ENCODE data around the gene LMAN2L.

The LMAN2L gene

GRCh38 chr2:96691022-96691612, 48.7 kb downstream of the LMAN2L start:
- Histone ChIP-seq H3K36me3 (no peaks in the 10 kb centered on the region), H3K27ac (no peak overlapping the region), H3K4me1 (ENCODE audit: control insufficient read depth in 1 of 2, insufficient read depth in 1 of 2, low read depth in 1 of 2, low read length in 1 of 2) (no peaks in the 10 kb centered on the region), H3K4me3 (ENCODE audit: low read depth in 1 of 2, low read length in 1 of 2) (no peak overlapping the region), H3K9me3 (no peaks in the 10 kb centered on the region), H3K27me3 (no peaks in the 10 kb centered on the region)
- no peak for TF ChIP-seq CTCF (IDR thresholded peaks at IDR 0.05)

GRCh38 chr2:96690306-96691021, 49.4 kb downstream of the LMAN2L start:
- H3K9me3 ChIP-seq, result no peaks in the 10 kb centered on the region
- H3K27ac ChIP-seq, result no peak overlapping the region
- H3K4me3 ChIP-seq (ENCODE audit: low read depth in 1 of 2, low read length in 1 of 2), result no peak overlapping the region
- H3K36me3 ChIP-seq, result no peaks in the 10 kb centered on the region
- no peak for TF ChIP-seq CTCF (IDR thresholded peaks at IDR 0.05)
- no peaks in the 10 kb centered on the region for H3K27me3 ChIP-seq
- no peaks in the 10 kb centered on the region for H3K4me1 ChIP-seq (ENCODE audit: control insufficient read depth in 1 of 2, insufficient read depth in 1 of 2, low read depth in 1 of 2, low read length in 1 of 2)

DNA sequence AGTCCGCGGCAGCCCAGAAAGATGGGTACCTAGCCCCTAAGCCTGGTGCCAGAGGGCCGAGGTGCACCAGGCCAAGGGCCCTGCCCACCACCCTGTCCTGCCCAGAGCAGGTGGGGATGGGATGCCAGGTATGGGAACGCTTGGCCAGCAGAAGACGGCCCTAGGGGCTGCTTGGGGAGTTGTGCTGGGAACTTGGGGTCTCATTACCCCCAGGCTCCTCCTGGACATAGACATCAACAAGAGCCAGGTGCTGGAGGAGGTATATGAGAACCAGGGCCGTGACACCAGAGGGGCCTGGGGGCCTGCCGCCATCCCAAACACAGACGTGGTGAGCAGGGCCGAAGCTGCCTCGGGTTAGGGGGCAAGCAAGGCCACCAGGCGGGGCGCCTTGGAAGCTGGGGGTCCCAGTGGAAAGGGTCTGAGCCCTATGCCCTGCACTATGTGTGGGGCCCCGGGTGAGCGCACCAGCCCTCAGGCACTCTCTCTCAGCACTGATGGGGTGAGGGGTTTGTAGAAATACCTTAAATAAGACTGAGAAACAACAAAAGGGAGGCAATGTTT, 50.4 kb downstream of the LMAN2L start:
- Histone ChIP-seq H3K27me3 (no peaks in the 10 kb centered on the region), H3K9me3 (no peaks in the 10 kb centered on the region), H3K36me3 (no peaks in the 10 kb centered on the region), H3K4me3 (ENCODE audit: low read depth in 1 of 2, low read length in 1 of 2) (no peak overlapping the region), H3K4me1 (ENCODE audit: control insufficient read depth in 1 of 2, insufficient read depth in 1 of 2, low read depth in 1 of 2, low read length in 1 of 2) (no peaks in the 10 kb centered on the region), H3K27ac (no peak overlapping the region)
- TF ChIP-seq CTCF (IDR thresholded peaks at IDR 0.05), result no peak

DNA sequence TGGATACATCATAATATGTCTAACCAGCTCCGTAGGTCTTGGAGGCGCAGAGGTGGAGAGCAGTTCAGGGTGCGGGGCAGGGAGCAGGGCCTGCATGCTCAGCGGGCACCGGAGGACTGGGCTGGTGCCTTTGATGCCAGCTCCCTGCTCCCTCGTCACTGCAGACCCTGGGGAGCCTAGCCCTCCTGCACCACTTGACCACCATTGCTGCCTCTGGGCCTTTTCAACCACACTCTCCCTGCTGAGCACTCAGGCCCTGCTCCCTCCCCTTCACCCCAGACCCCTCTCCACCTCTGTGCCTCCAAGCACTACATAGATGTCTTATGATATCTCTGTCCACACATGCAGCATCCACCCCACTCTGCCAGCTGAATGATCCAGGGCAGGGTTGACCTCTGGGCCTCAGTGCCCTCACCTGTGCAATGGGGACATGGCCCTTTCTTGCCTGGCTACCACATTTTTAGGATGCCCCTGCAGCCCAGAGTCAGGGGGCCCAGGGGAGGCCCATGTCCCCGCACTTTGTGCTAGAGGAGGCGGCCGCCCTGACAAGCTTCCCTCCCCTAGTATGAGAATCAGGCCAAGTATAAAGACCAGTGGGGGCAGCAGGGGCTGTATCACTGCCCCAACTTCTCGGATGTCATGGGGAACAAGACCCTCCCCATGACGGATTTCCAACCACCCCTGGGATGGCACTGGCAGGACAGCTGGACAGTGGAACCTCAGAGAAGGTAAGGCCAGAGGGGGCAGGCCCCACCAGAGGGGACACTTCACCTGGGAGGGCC, 51.0 kb downstream of the LMAN2L start:
- no peaks in the 10 kb centered on the region for H3K36me3 ChIP-seq
- H3K27me3 ChIP-seq, result no peaks in the 10 kb centered on the region
- no peak overlapping the region for H3K4me3 ChIP-seq (ENCODE audit: low read depth in 1 of 2, low read length in 1 of 2)
- H3K9me3 ChIP-seq, result no peaks in the 10 kb centered on the region
- no peaks in the 10 kb centered on the region for H3K4me1 ChIP-seq (ENCODE audit: control insufficient read depth in 1 of 2, insufficient read depth in 1 of 2, low read depth in 1 of 2, low read length in 1 of 2)
- H3K27ac ChIP-seq, result no peak overlapping the region
- no peak for TF ChIP-seq CTCF (IDR thresholded peaks at IDR 0.05)

DNA sequence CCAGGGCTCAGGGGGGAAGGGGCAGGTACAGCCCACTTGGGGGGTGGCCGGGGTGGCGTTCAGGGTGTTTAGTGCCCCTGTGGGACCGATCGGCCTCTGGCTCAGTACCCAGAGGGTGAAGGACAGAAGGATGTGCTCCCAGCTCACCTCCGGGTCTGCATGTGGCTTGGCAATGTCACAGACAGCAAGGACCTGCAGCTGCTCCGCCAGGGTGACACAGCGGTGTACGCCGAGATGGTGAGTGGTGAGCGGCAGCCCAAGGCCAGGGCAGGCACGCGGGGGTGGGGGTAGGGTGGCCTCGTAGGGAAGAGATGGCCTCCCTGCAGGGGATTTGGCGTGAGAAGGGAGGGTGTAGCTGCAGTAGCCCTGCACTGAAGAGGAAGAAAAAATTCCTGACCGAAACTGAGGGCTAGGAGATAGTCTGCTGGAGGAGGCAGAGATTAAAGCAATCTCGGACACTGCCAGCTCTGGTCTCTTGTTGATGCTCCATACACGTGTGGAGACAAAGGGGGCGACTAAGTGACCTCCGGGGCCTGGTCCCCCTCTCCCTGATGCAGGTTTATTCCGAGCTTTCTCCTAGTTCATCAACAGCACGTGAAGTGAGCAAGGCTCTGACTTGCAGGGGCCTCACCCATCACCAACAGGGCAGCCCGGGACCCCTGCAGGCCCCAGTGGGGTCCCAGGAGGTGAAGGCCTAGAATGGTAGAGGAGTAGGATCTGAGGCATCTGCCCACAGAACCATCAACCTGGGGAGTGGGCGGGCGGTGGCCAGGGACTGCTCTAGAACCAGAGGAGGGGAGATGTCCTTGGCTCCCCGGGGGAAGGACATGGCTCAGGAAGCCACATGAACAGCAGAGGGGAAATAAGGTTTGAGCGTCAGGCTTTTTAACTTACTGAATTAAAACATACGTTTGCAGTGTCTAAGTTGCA, 51.9 kb downstream of the LMAN2L start:
- no peaks in the 10 kb centered on the region for H3K9me3 ChIP-seq
- TF ChIP-seq CTCF (IDR thresholded peaks at IDR 0.05), result no peak
- no peak overlapping the region for H3K27ac ChIP-seq
- H3K27me3 ChIP-seq, result no peaks in the 10 kb centered on the region
- H3K4me1 ChIP-seq (ENCODE audit: control insufficient read depth in 1 of 2, insufficient read depth in 1 of 2, low read depth in 1 of 2, low read length in 1 of 2), result no peaks in the 10 kb centered on the region
- no peaks in the 10 kb centered on the region for H3K36me3 ChIP-seq
- H3K4me3 ChIP-seq (ENCODE audit: low read depth in 1 of 2, low read length in 1 of 2), result no peak overlapping the region
